NCI-H1694 (cell line): Measurements from ENCODE around the gene GEMIN5.

Source experiments
- DNase-seq: peaks from one replicate; lab custom pipeline; 2025; lab: John Stamatoyannopoulos, UW

Gene GEMIN5

GRCh38 chr5:154884424-154884823 is 53.6 kb downstream of the GEMIN5 start:
- no peak for DNase-seq

DNA sequence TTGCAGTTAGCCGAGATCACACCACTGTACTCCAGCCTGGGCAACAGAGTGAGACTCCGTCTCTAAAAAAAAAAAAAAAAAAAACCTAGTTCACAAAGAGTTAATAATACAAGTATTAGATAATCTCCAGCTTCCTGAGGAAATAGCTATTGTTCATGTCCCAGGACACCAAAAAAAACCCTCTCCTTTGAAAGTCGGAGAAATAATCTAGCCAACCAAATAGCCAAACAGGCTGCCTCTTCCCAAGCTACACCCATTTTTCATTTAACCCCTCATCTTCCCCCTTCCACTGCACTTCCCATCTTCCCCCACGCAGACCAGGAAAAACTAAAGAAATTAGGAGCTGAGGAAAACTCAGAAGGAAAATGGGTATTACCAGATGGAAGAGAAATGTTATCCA is 56.0 kb downstream of the GEMIN5 start:
- no peak for DNase-seq

- no peak for DNase-seq
These were observed 59.2 kb downstream of the GEMIN5 start for GRCh38 chr5:154878642-154879335.

DNA sequence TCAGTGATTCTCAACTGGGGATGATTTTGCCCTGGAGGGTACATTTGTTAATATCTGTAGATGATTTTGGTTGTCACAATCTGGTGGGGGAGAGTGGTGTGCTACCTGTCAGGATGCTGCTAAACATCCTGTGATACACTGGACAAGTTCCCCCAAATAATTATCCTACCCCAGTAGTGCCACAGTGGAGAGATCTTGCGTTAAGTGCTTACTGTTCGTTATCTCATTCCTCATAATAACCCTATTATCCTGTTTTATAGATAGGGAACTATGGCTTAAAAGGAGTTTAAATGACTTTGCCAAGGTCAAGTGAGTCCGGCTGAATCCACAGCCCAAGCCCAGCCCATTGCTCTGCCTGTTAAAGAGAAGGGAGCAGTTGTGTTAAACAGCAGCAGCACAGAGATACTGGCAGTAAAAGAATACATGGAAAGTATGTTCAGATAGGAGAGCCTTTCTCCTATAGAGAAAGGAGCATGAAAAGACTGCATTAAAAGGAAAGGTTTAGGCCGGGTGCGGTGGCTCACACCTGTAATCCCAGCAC is 64.2 kb downstream of the GEMIN5 start:
- DNase-seq: no peak

DNA sequence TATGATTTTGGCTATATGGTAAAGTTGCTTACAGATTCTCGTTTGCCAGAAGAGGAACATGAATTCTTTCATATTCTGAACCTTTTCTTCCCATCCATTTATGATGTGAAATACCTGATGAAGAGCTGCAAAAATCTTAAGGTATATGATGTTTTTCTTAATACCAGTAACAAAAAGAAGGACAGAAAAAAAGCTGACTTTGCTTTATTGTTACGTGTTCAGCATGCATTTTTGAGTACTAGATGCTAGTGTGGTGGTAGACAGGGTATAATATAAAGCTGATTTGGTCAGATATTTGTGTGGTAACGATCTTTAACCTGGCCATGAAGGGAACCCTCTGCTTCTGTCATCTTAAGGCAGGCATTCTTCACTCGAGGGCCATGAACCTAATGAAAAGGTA is 66.3 kb downstream of the GEMIN5 start:
- no peak for DNase-seq

GRCh38 chr5:154868702-154869101 is 69.3 kb downstream of the GEMIN5 start:
- no peak for DNase-seq

- no peak for DNase-seq
These were observed 71.2 kb downstream of the GEMIN5 start for GRCh38 chr5:154866841-154867240.

GRCh38 chr5:154865466-154866184 is 72.4 kb downstream of the GEMIN5 start:
- DNase-seq: no peak

DNA sequence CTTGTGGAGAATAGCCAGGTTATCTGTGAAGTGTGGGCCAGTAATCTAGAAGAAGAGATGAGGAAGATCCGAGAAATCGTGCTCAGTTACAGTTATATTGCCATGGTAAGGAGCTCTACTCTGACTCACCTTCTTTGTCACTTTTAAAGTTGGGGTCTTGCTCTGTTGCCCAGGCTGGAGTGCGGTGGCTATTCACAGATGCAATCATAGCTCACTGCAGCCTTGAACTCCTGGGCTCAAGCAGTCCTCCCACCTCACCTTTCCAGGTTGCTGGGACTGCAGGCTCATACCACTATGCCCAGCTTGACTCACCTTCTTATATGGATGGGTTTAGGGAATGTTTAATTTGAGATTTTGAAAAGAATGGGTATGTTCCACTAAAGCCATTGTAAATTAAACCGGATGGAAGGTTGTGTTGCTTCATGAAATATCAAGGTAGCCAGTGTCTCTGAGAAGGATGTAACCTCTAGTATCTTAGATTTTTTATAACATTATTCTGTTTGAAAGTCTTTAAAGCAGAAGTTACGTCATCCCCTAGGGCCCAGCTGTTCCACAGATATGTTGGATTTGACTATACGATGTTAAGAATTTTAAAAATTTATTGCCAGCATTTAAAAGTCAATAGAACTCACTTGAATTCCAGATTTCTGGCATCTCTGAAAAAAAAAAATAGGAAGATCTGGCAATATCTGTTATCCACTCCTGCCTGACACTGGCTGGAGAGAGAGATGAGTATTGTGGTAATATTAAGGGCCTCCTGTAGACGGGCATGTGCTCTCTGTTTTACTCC is 74.5 kb downstream of the GEMIN5 start:
- no peak for DNase-seq

- no peak for DNase-seq
These were observed 75.2 kb downstream of the GEMIN5 start for GRCh38 chr5:154862766-154863165.

- no peak for DNase-seq
These were observed 76.1 kb downstream of the GEMIN5 start for GRCh38 chr5:154861946-154862345.

DNA sequence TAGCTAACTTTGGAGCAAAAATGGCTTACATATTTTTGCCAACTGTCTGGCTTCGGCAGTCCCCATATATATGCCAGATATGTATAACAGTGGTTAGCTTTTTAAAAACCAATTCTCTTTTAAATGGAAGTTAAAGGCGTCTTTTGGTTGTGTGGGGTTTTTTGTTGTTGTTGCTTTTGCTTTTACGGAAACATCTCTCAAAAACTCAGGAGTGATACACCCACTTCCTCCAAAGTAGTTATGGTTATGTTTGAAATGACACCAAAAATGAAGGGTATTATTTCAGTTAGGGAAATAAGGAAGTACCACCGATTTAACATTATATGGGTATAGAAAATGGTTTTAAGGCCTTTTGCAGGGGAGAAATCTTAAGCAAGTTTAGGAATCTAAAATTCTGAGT is 77.2 kb downstream of the GEMIN5 start:
- no peak for DNase-seq

DNA sequence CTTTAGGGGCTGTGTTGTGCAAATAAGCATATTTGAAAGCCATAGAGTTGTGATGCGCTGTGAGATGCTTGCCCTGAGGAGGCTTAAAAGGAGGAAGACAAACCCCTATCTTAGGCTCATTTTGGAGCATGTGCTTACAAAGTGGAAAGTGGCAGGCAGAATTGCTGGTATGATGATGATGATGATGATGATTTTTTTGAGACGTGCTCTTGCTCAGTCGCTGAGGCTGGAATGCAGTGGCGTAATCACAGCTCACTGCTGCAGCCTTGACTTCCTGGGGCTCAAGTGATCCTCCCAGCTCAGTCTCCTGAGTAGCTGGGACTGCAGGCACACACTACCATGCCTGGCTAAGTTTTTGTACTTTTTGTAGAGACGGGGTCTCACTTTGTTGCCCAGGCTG is 77.9 kb downstream of the GEMIN5 start:
- no peak for DNase-seq

GRCh38 chr5:154858972-154859871 is 78.8 kb downstream of the GEMIN5 start:
- no peak for DNase-seq

GRCh38 chr5:154858297-154858971 is 79.6 kb downstream of the GEMIN5 start, which contains the start of gene CNOT8:
TSS of gene CNOT8 (plus strand) at chr5:154858627. CDS start at chr5:154863279, 4,652 bp downstream.
- peak; percentile 89 for DNase-seq

GRCh38 chr5:154857530-154858296 is 80.3 kb downstream of the GEMIN5 start:
- peak; percentile 96 for DNase-seq

DNA sequence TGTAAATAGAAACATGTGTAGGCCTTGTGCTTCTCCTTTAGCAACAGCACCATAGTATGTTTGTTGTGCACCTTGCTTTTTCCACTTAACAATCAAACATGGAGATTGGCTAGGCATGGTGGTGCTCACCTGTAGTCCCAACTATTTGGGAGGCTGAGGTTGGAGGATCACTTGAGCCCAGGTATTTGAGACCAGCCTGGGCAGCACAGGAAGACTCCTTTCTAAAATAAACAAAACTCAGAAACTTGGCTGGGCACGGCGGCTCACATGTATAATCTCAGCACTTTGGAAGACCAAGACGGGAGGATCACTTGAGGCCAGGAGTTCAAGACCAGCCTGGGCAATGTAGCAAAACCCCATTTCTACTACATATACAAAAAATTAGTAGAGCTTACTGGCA is 86.7 kb downstream of the GEMIN5 start:
- DNase-seq: no peak

GRCh38 chr5:154850255-154851062 is 87.6 kb downstream of the GEMIN5 start, which contains the start of gene FAXDC2:
TSS of gene FAXDC2 (minus strand) at chr5:154850603. CDS start at chr5:154838178, 12,425 bp downstream.
- no peak for DNase-seq

DNA sequence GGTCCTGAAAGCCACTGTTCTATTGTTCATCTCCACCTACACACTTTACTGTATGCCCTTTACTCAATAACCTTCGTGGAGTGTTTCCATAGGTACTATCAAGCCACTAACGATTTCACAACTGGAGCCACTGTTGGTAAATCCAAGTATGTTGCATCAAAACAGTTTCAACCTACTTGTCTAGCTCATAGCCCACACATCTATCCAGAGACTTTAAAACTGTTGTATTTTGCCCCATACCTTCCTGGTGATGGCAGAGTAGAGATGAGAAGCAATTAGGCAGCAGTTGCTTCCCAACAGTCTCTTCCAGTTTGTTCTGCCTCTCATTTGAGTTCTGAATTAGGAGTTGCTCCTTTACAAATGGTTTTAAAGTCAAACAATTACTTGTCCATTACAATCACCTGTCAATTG is 88.2 kb downstream of the GEMIN5 start:
- no peak for DNase-seq
